Osteoblast (primary cell): ENCODE data around the gene CLIC5. TPM values are rescaled to one million over a fixed set of nuclear protein-coding genes. Genes with fewer than 3 reads are reported as not detected.

Experiments
- DNase-seq: peaks from one replicate; pipeline ENCODE4 v3.0.0; 2011; ENCODE audit warnings: low spot score, mixed read lengths; ENCODE audit not compliant: insufficient read length; ENCODE audit errors: missing footprints
- H2AFZ ChIP-seq: 2 replicates; pipeline ENCODE4 v1.6.0; 2011; ENCODE audit warnings: mild to moderate bottlenecking, low read length
- H3K27ac ChIP-seq: 2 replicates; pipeline ENCODE4 v1.5.1; 2011; ENCODE audit warnings: mild to moderate bottlenecking, low read depth, low read length, moderate library complexity
- H3K27me3 ChIP-seq: 2 replicates; pipeline ENCODE4 v1.6.0; 2012; ENCODE audit warnings: mild to moderate bottlenecking, control low read depth, inconsistent platforms, low read length, moderate library complexity; ENCODE audit not compliant: insufficient read depth
- H3K36me3 ChIP-seq: 2 replicates; pipeline ENCODE4 v1.5.1; 2011; ENCODE audit warnings: mild to moderate bottlenecking, low read length, control low read depth, moderate library complexity; ENCODE audit not compliant: insufficient read depth
- H3K4me1 ChIP-seq: 2 replicates; pipeline ENCODE4 v1.5.1; 2011; ENCODE audit warnings: mild to moderate bottlenecking, low read length, control low read depth, moderate library complexity; ENCODE audit not compliant: insufficient read depth
- H3K4me2 ChIP-seq: 2 replicates; pipeline ENCODE4 v1.6.0; 2011; ENCODE audit warnings: mild to moderate bottlenecking, low read length; ENCODE audit not compliant: insufficient read depth
- H3K4me3 ChIP-seq: fragments of 200-600 bp; sonication (generic); 3 replicates; pipeline ENCODE4 v1.5.1; 2012; ENCODE audit warnings: mild to moderate bottlenecking, low read length, inconsistent platforms; ENCODE audit not compliant: insufficient read depth
- H3K79me2 ChIP-seq: 2 replicates; pipeline ENCODE4 v1.6.0; 2012; ENCODE audit warnings: mild to moderate bottlenecking, low read length, control low read depth, inconsistent platforms; ENCODE audit not compliant: insufficient read depth
- H3K9me3 ChIP-seq: 2 replicates; pipeline ENCODE4 v1.5.1; 2011; ENCODE audit warnings: low read depth, low read length, control low read depth
- H4K20me1 ChIP-seq: 2 replicates; pipeline ENCODE4 v1.6.0; 2012; ENCODE audit warnings: mild to moderate bottlenecking, low read length, control low read depth; ENCODE audit not compliant: insufficient read depth
- CTCF ChIP-seq: IDR thresholded peaks from 2 replicates; pipeline ENCODE4 v1.5.1; 2011; ENCODE audit warnings: mild to moderate bottlenecking, low read depth, low read length, moderate library complexity; ENCODE audit errors: extremely low read depth
- total RNA-seq: library from RNA; depleted of rRNA; stranded (reverse); fragments of >200 nt; gene quantifications from 2 replicates; pipeline ENCODE4 v1.2.3, GENCODE V29; 2012

CLIC5 gene
- total RNA-seq, 1 donor, result not detected

GRCh38 chr6:46059608-46060007 lies 43.9 kb upstream of the CLIC5 start:
- no peaks in the 10 kb centered on the region for H3K36me3 ChIP-seq

GRCh38 chr6:46058951-46059350 lies 43.3 kb upstream of the CLIC5 start:
- Histone ChIP-seq H3K36me3 (no peaks in the 10 kb centered on the region), H2AFZ (no peak overlapping the region), H3K4me3 (no peak overlapping the region), H3K79me2 (no peaks in the 10 kb centered on the region), H4K20me1 (no peaks in the 10 kb centered on the region), H3K27me3 (peaks cover 2% of the 10 kb centered on the region), H3K9me3 (no peaks in the 10 kb centered on the region), H3K4me1 (no peaks in the 10 kb centered on the region), H3K27ac (no peak overlapping the region), H3K4me2 (no peak overlapping the region)
- TF ChIP-seq CTCF, result no peak
- no peak for DNase-seq

More at GRCh38 chr6:46059608-46060007, 43.9 kb upstream of the CLIC5 start:
- Histone ChIP-seq H3K27me3 (peaks cover 2% of the 10 kb centered on the region), H3K27ac (no peak overlapping the region), H4K20me1 (no peaks in the 10 kb centered on the region), H2AFZ (no peak overlapping the region), H3K79me2 (no peaks in the 10 kb centered on the region), H3K4me1 (no peaks in the 10 kb centered on the region), H3K9me3 (no peaks in the 10 kb centered on the region), H3K4me2 (no peak overlapping the region), H3K4me3 (no peak overlapping the region)
- no peak for TF ChIP-seq CTCF
- no peak for DNase-seq

- Histone ChIP-seq H3K27ac (no peak overlapping the region), H3K79me2 (no peaks in the 10 kb centered on the region), H3K4me2 (no peak overlapping the region), H2AFZ (no peak overlapping the region), H3K9me3 (no peaks in the 10 kb centered on the region), H4K20me1 (no peaks in the 10 kb centered on the region), H3K4me1 (peaks cover 2% of the 10 kb centered on the region), H3K4me3 (no peak overlapping the region), H3K27me3 (peaks cover 2% of the 10 kb centered on the region), H3K36me3 (no peaks in the 10 kb centered on the region)
- no peak for DNase-seq
- no peak for TF ChIP-seq CTCF
These were observed 42.1 kb upstream of the CLIC5 start for GRCh38 chr6:46057792-46058191.

GRCh38 chr6:46056906-46057529 lies 41.4 kb upstream of the CLIC5 start:
- H3K27me3 ChIP-seq, result no peaks in the 10 kb centered on the region
- no peaks in the 10 kb centered on the region for H4K20me1 ChIP-seq
- H3K4me2 ChIP-seq, result no peak overlapping the region
- no peaks in the 10 kb centered on the region for H3K79me2 ChIP-seq
- H3K9me3 ChIP-seq, result no peaks in the 10 kb centered on the region
- no peaks in the 10 kb centered on the region for H3K36me3 ChIP-seq
- peaks cover 4% of the 10 kb centered on the region for H3K4me1 ChIP-seq
- no peak overlapping the region for H3K4me3 ChIP-seq
- no peak overlapping the region for H2AFZ ChIP-seq
- no peak for TF ChIP-seq CTCF
- no peak overlapping the region for H3K27ac ChIP-seq
- no peak for DNase-seq
